ENCODE data around the gene IQCE. TPM values are rescaled to one million over a fixed set of nuclear protein-coding genes. Genes with fewer than 3 reads are reported as not detected.

Gene IQCE
- total RNA-seq, 1 experiment from 2014 or later, result 21.4 TPM

- CTCF ChIA-PET, result interaction anchor here (0.8 kb wide), 1 partner anchor 12 kb away, joined by 3 read pairs; no protein-coding TSS in a partner anchor
Observed at GRCh38 chr7:2619116-2619515, 60.3 kb downstream of the IQCE start.

More at GRCh38 chr7:2619116-2619515, 60.3 kb downstream of the IQCE start:
- no peak for DNase-seq (ENCODE audit: low read depth, low spot score)
- no peaks in the 10 kb centered on the region for H3K36me3 ChIP-seq (ENCODE audit: control insufficient read depth in 1 of 2, insufficient read depth in 2 of 2, low read length in 2 of 2)
- ChIA-PET RAD21 (ENCODE audit: low non-redundant PET in 1 of 2, low total read pairs in 2 of 2, uncharacterized antibody in 2 of 2, unreplicated experiment in 2 of 2) (no interaction called here), POLR2A (no interaction called here)
- no peak overlapping the region for H3K4me3 ChIP-seq (replicated peaks in 1 of 2; ENCODE audit: low read depth in 1 of 2, low read length in 2 of 2)
- H3K27me3 ChIP-seq (ENCODE audit: insufficient read depth, low read length), result no peaks in the 10 kb centered on the region
- no peaks in the 10 kb centered on the region for H3K79me2 ChIP-seq (ENCODE audit: insufficient read depth, low read length)
- no peak overlapping the region for H2AFZ ChIP-seq (ENCODE audit: low read depth, low read length, poor library complexity, severe bottlenecking)
- TF ChIP-seq ZBTB33 (IDR thresholded peaks at IDR 0.05; ENCODE audit: extremely low read depth, insufficient replicate concordance, low read length) (no peak), ELF1 (IDR thresholded peaks at IDR 0.05; ENCODE audit: borderline replicate concordance, low read depth) (no peak), TCF7L2 (IDR thresholded peaks at IDR 0.05; ENCODE audit: borderline replicate concordance, extremely low read depth, insufficient read depth, insufficient read length) (no peak), REST (IDR thresholded peaks at IDR 0.05; ENCODE audit: low read depth) (no peak)
- H3K9ac ChIP-seq (ENCODE audit: low read length), result no peak overlapping the region
- H3K27ac ChIP-seq (ENCODE audit: low read depth, low read length), result no peak overlapping the region
- peaks cover 0 to 2% of the 10 kb centered on the region in 2 experiments; a peak in 1 of 4 replicates for H3K4me1 ChIP-seq (ENCODE audit: control insufficient read depth in 1 of 2, insufficient read depth in 2 of 2, low read length in 2 of 2)
- BruUV-seq (replicated peaks), result no TSS peak
- ATAC-seq, result no peak
- no peaks in the 10 kb centered on the region for H3K9me3 ChIP-seq (ENCODE audit: control insufficient read depth in 1 of 2, insufficient read depth in 1 of 2, low read depth in 1 of 2, low read length in 2 of 2)
- no peaks in the 10 kb centered on the region for H4K20me1 ChIP-seq (ENCODE audit: insufficient read depth)
- H3K4me2 ChIP-seq (ENCODE audit: low read length), result no peak overlapping the region
- H3K9me2 ChIP-seq (ENCODE audit: insufficient read depth), result no peaks in the 10 kb centered on the region
- intact Hi-C loops (cut with micrococcal nuclease), result no loop called here
